GM12872 (cell line): ENCODE data around the gene RUNX3.

Experiments used
- TF ChIP-seq, protein P1 (sequence below): IDR thresholded peaks from 3 replicates; pipeline ENCODE4 v1.5.1; 2011; ENCODE audit warnings: low read depth, mild to moderate bottlenecking, low read length, moderate library complexity; ENCODE audit not compliant: insufficient read depth

RUNX3 gene

DNA sequence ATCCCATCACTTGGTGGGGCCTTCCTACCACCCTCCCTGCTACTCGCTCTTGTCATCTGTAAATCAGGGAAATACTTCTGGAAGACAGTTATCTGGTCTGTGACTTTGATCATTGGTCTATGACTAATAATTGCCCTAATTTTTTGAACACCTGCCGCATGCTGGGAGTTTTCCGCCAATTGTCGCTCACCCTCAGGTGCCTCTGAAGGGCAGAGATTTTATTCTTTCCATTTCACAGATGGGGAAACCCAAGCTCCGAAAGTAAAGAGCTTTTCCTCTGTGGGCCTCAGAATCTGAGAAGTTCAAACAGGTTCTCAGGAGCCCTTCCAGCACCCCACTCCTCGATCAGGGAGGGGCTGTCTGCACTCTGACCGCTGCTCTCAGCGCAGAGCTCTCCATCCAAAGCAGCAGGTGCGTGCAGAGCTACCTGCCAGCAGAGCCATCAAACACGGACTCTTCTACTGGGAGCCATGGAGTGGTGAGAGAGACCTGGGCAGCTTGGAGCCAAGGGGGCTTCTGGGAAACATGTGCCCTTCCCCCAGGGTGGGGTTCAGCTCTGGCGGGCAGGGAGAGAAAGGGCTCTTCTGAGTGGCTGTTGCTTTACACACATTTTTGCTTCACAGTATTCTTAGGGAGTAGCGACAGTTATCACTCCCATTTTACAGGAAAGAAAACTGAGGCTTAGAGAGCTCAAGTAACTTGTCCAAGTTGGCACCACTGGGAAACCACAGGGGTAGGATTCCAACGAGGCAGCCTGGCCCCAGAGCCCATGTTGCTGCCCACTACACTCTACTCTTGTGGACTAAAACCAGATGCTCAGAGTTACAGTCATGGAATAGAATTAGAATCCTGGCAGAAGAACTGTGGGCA is 5.8 kb upstream of the RUNX3 start:
- TF ChIP-seq, protein P1, sequence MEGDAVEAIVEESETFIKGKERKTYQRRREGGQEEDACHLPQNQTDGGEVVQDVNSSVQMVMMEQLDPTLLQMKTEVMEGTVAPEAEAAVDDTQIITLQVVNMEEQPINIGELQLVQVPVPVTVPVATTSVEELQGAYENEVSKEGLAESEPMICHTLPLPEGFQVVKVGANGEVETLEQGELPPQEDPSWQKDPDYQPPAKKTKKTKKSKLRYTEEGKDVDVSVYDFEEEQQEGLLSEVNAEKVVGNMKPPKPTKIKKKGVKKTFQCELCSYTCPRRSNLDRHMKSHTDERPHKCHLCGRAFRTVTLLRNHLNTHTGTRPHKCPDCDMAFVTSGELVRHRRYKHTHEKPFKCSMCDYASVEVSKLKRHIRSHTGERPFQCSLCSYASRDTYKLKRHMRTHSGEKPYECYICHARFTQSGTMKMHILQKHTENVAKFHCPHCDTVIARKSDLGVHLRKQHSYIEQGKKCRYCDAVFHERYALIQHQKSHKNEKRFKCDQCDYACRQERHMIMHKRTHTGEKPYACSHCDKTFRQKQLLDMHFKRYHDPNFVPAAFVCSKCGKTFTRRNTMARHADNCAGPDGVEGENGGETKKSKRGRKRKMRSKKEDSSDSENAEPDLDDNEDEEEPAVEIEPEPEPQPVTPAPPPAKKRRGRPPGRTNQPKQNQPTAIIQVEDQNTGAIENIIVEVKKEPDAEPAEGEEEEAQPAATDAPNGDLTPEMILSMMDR: no peak

GRCh38 chr1:24935196-24935526 is 5.1 kb upstream of the RUNX3 start:
- TF ChIP-seq, protein P1: no peak

DNA sequence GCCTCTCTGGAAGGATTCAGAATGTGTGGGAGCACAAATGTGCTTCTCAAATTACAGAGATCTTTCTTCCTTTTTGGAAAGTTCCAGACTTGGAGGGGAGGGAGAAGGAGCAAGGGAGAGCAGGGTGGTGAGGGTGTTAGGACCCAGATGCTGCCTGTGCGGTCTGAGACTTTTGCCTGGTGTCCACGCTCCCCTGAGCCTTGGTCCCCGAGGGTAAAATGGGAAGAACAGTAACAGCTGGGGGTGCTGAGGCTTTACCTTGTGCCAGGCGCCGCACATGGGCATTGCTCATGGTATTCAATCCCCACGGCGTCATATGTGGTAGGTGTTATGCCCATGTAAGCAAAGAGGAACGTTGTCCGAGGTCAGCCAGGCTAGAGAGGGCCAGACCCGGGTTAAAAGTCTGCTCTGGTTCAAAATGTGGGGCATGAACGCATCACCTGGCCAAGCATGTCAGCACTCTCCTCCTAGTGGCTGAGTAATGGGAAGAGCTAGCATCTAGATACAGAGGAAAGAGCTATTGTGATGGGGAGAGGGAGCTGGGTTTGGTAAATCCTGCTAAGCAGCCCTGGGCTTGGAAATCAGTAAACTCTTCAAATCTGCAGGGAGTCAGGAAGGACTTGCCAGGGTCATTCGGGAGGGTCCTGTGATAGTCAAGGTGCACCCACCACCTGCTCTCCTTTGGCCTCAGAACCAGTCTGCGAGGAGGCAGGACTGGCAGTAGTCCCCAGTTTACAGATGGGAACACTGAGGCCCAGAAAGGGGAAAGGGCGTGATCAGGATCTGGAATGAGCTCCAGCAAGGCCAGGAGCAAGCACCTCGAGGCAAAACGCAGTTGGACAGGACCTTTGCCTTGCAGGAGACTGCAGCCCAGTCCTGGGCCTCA is 4.5 kb upstream of the RUNX3 start:
- TF ChIP-seq, protein P1: peak; percentile 17; the same call in 1 of the 3 replicates

DNA sequence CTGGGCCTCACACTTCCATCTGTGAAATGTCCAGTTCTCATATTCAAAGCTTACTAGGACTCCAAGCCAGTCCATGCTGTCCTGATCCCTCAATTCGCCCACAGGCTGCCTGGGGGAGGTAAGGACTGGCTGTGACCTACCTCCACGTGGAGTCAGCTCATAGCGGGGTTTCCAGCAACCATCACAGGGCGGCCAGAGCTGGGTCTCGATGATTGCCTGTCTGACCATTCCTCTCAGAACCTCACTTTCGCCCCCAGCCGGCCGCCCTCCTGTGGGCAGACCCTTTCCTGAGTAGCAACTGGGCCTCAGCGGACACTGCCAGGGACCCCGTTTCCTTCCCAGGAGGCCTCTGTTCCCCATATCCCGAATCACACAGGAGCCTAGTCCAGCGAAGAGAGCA is 3.4 kb upstream of the RUNX3 start:
- TF ChIP-seq, protein P1: no peak

DNA sequence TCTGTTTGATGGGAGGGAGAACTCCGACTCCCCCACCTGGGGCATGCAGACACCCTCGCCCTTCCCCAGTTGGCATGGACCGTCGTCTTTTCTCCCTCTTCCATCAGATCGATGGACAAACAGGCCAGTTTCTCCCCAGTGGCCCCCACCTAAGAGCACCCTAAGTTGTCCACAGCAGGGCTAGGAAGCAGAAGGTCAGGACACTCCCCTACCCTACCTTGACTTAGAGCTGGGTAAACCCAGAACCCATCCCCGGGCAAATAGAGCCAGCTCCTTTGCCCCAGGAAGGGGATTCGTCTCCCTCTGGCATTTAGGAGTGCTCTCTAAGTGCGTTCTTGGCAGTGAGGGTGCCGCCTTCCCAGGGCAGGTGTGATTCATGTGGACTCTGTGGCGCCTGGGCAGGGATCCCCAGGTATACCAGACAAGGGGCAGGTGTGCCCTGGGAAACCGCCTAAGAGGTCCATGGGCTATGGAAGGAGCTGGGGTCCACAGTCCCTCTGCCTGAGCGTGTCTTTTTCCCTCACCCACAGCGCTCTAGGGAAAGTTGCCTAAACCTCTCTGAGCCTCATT is 2.7 kb upstream of the RUNX3 start:
- TF ChIP-seq, protein P1: no peak

- TF ChIP-seq, protein P1: peak; percentile 66; the same call in 2 of the 3 replicates
Observed at GRCh38 chr1:24932284-24932683, 2.2 kb upstream of the RUNX3 start.
